Measurements from ENCODE around the gene SMURF1. TPM values are rescaled to one million over a fixed set of nuclear protein-coding genes. Genes with fewer than 3 reads are reported as not detected.

SMURF1 gene
- total and polyA plus RNA-seq, 2 of the 8 experiments (the other 6 are each of a cell fraction or from before 2014, with no cell fraction given): 9.6 to 24.5 TPM

DNA sequence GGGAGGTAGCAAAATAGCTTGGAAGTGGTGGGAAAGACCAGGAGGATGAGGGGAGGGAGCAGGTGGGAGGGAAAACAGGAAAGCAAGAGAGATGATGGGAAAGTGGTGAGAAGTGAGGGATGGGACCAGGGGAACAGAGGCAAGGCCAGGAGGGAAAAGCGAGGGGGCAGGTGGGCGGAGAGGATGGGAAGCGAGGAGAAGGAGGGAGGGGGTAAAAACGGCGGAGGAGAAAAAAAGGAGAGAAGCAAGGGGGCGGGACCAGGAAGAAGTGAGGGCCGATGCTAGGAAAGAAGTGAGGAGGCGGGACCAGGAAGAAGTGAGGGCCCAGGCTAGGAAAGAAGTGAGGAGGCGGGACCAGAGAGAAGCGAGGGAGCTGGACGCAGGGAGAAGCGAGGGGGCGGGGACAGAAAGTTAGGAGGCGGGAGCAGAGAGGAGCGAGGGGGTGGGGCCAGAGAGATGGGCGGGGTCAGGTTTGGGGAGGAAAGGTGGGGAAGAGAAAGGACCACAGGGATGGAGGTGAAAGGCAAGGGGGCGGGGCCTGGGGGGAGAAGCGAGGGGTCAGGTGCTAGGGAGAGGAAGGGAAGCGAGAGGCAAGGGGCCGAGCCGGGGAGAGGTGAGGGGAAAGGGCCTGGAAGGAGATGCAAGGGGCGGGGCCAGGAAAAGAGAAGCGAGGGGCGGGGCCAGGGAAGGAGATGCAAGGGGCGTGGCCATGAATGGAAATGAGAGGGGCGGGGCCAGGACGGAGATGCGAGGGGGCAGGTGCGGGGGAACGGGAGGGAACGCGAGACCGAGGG, 984 bp downstream of the SMURF1 start (continued):
- TF ChIP-seq, protein P1, sequence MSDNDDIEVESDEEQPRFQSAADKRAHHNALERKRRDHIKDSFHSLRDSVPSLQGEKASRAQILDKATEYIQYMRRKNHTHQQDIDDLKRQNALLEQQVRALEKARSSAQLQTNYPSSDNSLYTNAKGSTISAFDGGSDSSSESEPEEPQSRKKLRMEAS (IDR thresholded peaks at IDR 0.05): peak; percentile 17; the same call in 1 of the 2 replicates
- no peak for TF ChIP-seq GTF2F1 (IDR thresholded peaks at IDR 0.05; ENCODE audit: borderline replicate concordance, low read depth, low read length)
- TF ChIP-seq PHF8 (conservative IDR thresholded peaks at IDR 0.05; ENCODE audit: low read depth, low read length): 0 out of 2 replicates have a peak, but pooled peaks have one; percentile 18
- TF ChIP-seq EGR1 (IDR thresholded peaks at IDR 0.05; ENCODE audit: borderline replicate concordance, low read depth, low read length): no peak
- TF ChIP-seq CREB1 (IDR thresholded peaks at IDR 0.05): no peak
- TF ChIP-seq KDM1A (IDR thresholded peaks at IDR 0.05; ENCODE audit: borderline replicate concordance, low read length): peak; percentile 65; the same call in 1 of the 2 replicates
- TF ChIP-seq CHD2 (IDR thresholded peaks at IDR 0.05; ENCODE audit: low read length): peak; percentile 57; the same call in 1 of the 2 replicates
- TF ChIP-seq SP4 (IDR thresholded peaks at IDR 0.05; ENCODE audit: low read length): 0 out of 2 replicates have a peak, but pooled peaks have one; percentile 57
- TF ChIP-seq E2F6 (IDR thresholded peaks at IDR 0.05): no peak
- no peak for TF ChIP-seq FOSL1 (IDR thresholded peaks at IDR 0.05; ENCODE audit: insufficient read depth, low read depth, low read length)
- peak; percentile 16; the same call in 1 of the 2 replicates for TF ChIP-seq SP1 (IDR thresholded peaks at IDR 0.05; ENCODE audit: low read depth, low read length)
- TF ChIP-seq NRF1 (IDR thresholded peaks at IDR 0.05; ENCODE audit: low read depth, low read length): no peak
- TF ChIP-seq BRCA1 (IDR thresholded peaks at IDR 0.05; ENCODE audit: low read depth, low read length): no peak
- TF ChIP-seq CBX8 (IDR thresholded peaks at IDR 0.05; ENCODE audit: borderline replicate concordance, low read depth, low read length): no peak
- TF ChIP-seq CHD1 (IDR thresholded peaks at IDR 0.05; ENCODE audit: low read depth, low read length): no peak
- TF ChIP-seq KDM4A (IDR thresholded peaks at IDR 0.05; ENCODE audit: low read depth, low read length, severe bottlenecking): no peak

Data from H1 (cell line).